HEK293 (cell line): ENCODE data around the gene SNX6.

ENCODE experiments used
- CTCF ChIA-PET: fragments of 350-600 bp; formaldehyde crosslinking; extraction: SDS; loops from one replicate; lab custom pipeline; 2021; ENCODE audit warnings: antibody characterized with exemption; lab: Yijun Ruan, JAX
- POLR2A ChIA-PET: fragments of 300-600 bp; formaldehyde crosslinking; extraction: SDS; loops from one replicate; lab custom pipeline; 2020; ENCODE audit warnings: antibody characterized with exemption, inconsistent platforms; lab: Yijun Ruan, JAX
- H3K27ac ChIP-seq: fragments of 200-500 bp; sonication (Bioruptor generic); 2 replicates; pipeline ENCODE4 v1.5.1; 2014; ENCODE audit warnings: low read depth, low read length, control low read depth, inconsistent platforms; ENCODE audit errors: extremely low read depth
- H3K36me3 ChIP-seq, 2 experiments: fragments of 200-500 bp in 1 of 2; sonication (Bioruptor generic) in 1 of 2; 1 replicate in 1 of 2; 2 replicates in 1 of 2; pipeline ENCODE4 v1.5.1; 2014 to 2017; ENCODE audit warnings: inconsistent platforms in 2 of 2, low read length in 2 of 2; ENCODE audit not compliant: control insufficient read depth in 2 of 2, insufficient read depth in 1 of 2
- H3K4me1 ChIP-seq: fragments of 200-500 bp; sonication (Bioruptor generic); 2 replicates; pipeline ENCODE4 v1.5.1; 2014; ENCODE audit warnings: mild to moderate bottlenecking, low read length, inconsistent platforms; ENCODE audit not compliant: control insufficient read depth, insufficient read depth
- H3K4me3 ChIP-seq: 2 replicates; pipeline ENCODE4 v1.5.1; 2011; ENCODE audit warnings: low read depth, mild to moderate bottlenecking, control low read depth, low read length, moderate library complexity
- H3K9me3 ChIP-seq: fragments of 200-500 bp; sonication (Bioruptor generic); 2 replicates; pipeline ENCODE4 v1.5.1; 2014; ENCODE audit warnings: low read depth, low read length, inconsistent platforms; ENCODE audit not compliant: control insufficient read depth, insufficient read depth
- MYNN ChIP-seq: fragments of 450-650 bp; formaldehyde crosslinking; IDR thresholded peaks from 2 replicates; pipeline ENCODE4 v1.5.1; 2016; ENCODE audit warnings: missing biosample characterization, missing genetic modification characterization, borderline replicate concordance
- SCRT1 ChIP-seq: fragments of 450-650 bp; formaldehyde crosslinking; IDR thresholded peaks from 2 replicates; pipeline ENCODE4 v1.5.1; 2016; ENCODE audit warnings: missing biosample characterization, missing genetic modification characterization, borderline replicate concordance
- ZBTB20 ChIP-seq: fragments of 450-650 bp; formaldehyde crosslinking; IDR thresholded peaks from 2 replicates; pipeline ENCODE4 v1.5.1; 2016; ENCODE audit warnings: missing biosample characterization, missing genetic modification characterization
- ZBTB8A ChIP-seq: fragments of 450-650 bp; formaldehyde crosslinking; IDR thresholded peaks from 2 replicates; pipeline ENCODE4 v1.5.1; 2016; ENCODE audit warnings: missing biosample characterization, missing genetic modification characterization
- ZNF140 ChIP-seq: fragments of 450-650 bp; formaldehyde crosslinking; IDR thresholded peaks from 2 replicates; pipeline ENCODE4 v1.5.1; 2016; ENCODE audit warnings: missing biosample characterization, missing genetic modification characterization
- ZNF266 ChIP-seq: fragments of 450-650 bp; formaldehyde crosslinking; IDR thresholded peaks from 2 replicates; pipeline ENCODE4 v1.5.1; 2016; ENCODE audit warnings: missing biosample characterization, missing genetic modification characterization, low read depth
- ZNF394 ChIP-seq: fragments of 450-650 bp; formaldehyde crosslinking; IDR thresholded peaks from 2 replicates; pipeline ENCODE4 v1.5.1; 2016; ENCODE audit warnings: missing biosample characterization, missing genetic modification characterization, mild to moderate bottlenecking, moderate library complexity, borderline replicate concordance
- ZNF426 ChIP-seq: fragments of 450-650 bp; formaldehyde crosslinking; IDR thresholded peaks from 2 replicates; pipeline ENCODE4 v1.5.1; 2017; ENCODE audit warnings: missing biosample characterization, missing genetic modification characterization, mild to moderate bottlenecking, inconsistent platforms, moderate library complexity
- ZNF433 ChIP-seq: fragments of 450-650 bp; formaldehyde crosslinking; IDR thresholded peaks from 2 replicates; pipeline ENCODE4 v1.5.1; 2016; ENCODE audit warnings: missing biosample characterization, missing genetic modification characterization, low read depth
- ZNF510 ChIP-seq: fragments of 450-650 bp; formaldehyde crosslinking; IDR thresholded peaks from 2 replicates; pipeline ENCODE4 v1.5.1; 2018; ENCODE audit warnings: mild to moderate bottlenecking, missing genetic modification characterization, missing biosample characterization; ENCODE audit not compliant: insufficient replicate concordance
- ZNF518A ChIP-seq: fragments of 450-650 bp; formaldehyde crosslinking; conservative IDR thresholded peaks from 2 replicates; pipeline ENCODE4 v1.5.1; 2016; ENCODE audit warnings: low read depth, missing biosample characterization, missing genetic modification characterization
- ZNF555 ChIP-seq: fragments of 450-650 bp; formaldehyde crosslinking; conservative IDR thresholded peaks from 2 replicates; pipeline ENCODE4 v1.5.1; 2017; ENCODE audit warnings: missing biosample characterization, mild to moderate bottlenecking, missing genetic modification characterization, inconsistent platforms
- ZNF623 ChIP-seq: fragments of 450-650 bp; formaldehyde crosslinking; IDR thresholded peaks from 2 replicates; pipeline ENCODE4 v1.5.1; 2016; ENCODE audit warnings: missing biosample characterization, missing genetic modification characterization
- ZNF629 ChIP-seq: fragments of 450-650 bp; formaldehyde crosslinking; IDR thresholded peaks from 2 replicates; pipeline ENCODE4 v1.5.1; 2017; ENCODE audit warnings: missing biosample characterization, missing genetic modification characterization
- ZNF658 ChIP-seq: fragments of 450-650 bp; formaldehyde crosslinking; IDR thresholded peaks from 2 replicates; pipeline ENCODE4; 2016; ENCODE audit warnings: missing biosample characterization, missing genetic modification characterization
- ZNF664 ChIP-seq: fragments of 450-650 bp; formaldehyde crosslinking; IDR thresholded peaks from 2 replicates; pipeline ENCODE4 v1.5.1; 2016; ENCODE audit warnings: missing biosample characterization, missing genetic modification characterization
- ZXDB ChIP-seq: fragments of 450-650 bp; formaldehyde crosslinking; IDR thresholded peaks from 2 replicates; pipeline ENCODE4 v1.5.1; 2016; ENCODE audit warnings: missing biosample characterization, missing genetic modification characterization

SNX6 gene

GRCh38 chr14:34662561-34663088 lies 32.7 kb upstream of the SNX6 start:
- POLR2A ChIA-PET: interaction anchor here (0.6 kb wide), 1 partner anchor 54 kb away, joined by 6 read pairs; no protein-coding TSS in a partner anchor

GRCh38 chr14:34660796-34661195 lies 30.8 kb upstream of the SNX6 start:
- no peak overlapping the region for H3K4me3 ChIP-seq
- CTCF ChIA-PET: no interaction called here
- TF ChIP-seq ZNF510 (tag by site-specific recombination) (peak; percentile 76), ZNF266 (tag by site-specific recombination) (no peak), MYNN (tag by site-specific recombination) (no peak), ZNF658 (tag by site-specific recombination) (no peak), ZNF664 (tag by site-specific recombination) (no peak), ZXDB (tag by site-specific recombination) (no peak)
- TF ChIP-seq, all 188 proteins: peak for 1
- H3K4me1 ChIP-seq: no peaks in the 10 kb centered on the region
- POLR2A ChIA-PET: no interaction called here
- no peaks in the 10 kb centered on the region for H3K36me3 ChIP-seq
- H3K9me3 ChIP-seq: no peaks in the 10 kb centered on the region
- no peak overlapping the region for H3K27ac ChIP-seq

More at GRCh38 chr14:34662561-34663088, 32.7 kb upstream of the SNX6 start:
- CTCF ChIA-PET: interaction anchor here (0.6 to 0.8 kb wide), 3 partner anchors 9 to 498 kb away, joined by 3 to 5 read pairs (median 3); no protein-coding TSS in a partner anchor
- peak; percentile 73 for TF ChIP-seq ZNF518A (tag by site-specific recombination)
- 0 out of 2 replicates have a peak, but pooled peaks have one; percentile 23 for TF ChIP-seq ZNF664 (tag by site-specific recombination)
- TF ChIP-seq ZNF629 (tag by site-specific recombination): no peak
- TF ChIP-seq ZNF394: peak; percentile 85; the same call in 1 of the 2 replicates
- TF ChIP-seq ZNF426 (tag by site-specific recombination): peak; percentile 59
- TF ChIP-seq ZBTB8A (tag by site-specific recombination): peak; percentile 36
- peak; percentile 56 for TF ChIP-seq ZNF623 (tag by site-specific recombination)
- 0 out of 2 replicates have a peak, but pooled peaks have one; percentile 11 for TF ChIP-seq ZNF266 (tag by site-specific recombination)
- TF ChIP-seq ZNF555 (tag by site-specific recombination): peak; percentile 56
- TF ChIP-seq ZBTB20 (tag by site-specific recombination): no peak
- TF ChIP-seq SCRT1 (tag by site-specific recombination): no peak
- TF ChIP-seq ZNF433: 0 out of 2 replicates have a peak, but pooled peaks have one; percentile 23
- 0 out of 2 replicates have a peak, but pooled peaks have one; percentile 26 for TF ChIP-seq ZNF140 (tag by site-specific recombination)
- H3K4me1 ChIP-seq: no peaks in the 10 kb centered on the region
- no peak overlapping the region for H3K27ac ChIP-seq
- no peak overlapping the region for H3K4me3 ChIP-seq
- no peaks in the 10 kb centered on the region for H3K36me3 ChIP-seq
- no peaks in the 10 kb centered on the region for H3K9me3 ChIP-seq
